D721Med (cell line): Measurements from ENCODE around the gene SNF8.

Experiments
- DNase-seq: peaks from one replicate; pipeline ENCODE4 v3.0.0; 2011; ENCODE audit warnings: low spot score; ENCODE audit not compliant: insufficient read length
- FAIRE-seq: peaks from 2 replicates; lab custom pipeline; 2011; peaks lifted over from hg19 to GRCh38; lab: Jason Lieb, UNC
- TF ChIP-seq, protein P1 (sequence below): IDR thresholded peaks from 2 replicates; pipeline ENCODE4 v1.5.1; 2012; ENCODE audit warnings: mild to moderate bottlenecking, control low read depth; ENCODE audit not compliant: insufficient read depth; ENCODE audit errors: missing control alignments

Gene SNF8

GRCh38 chr17:48892940-48893645, 51.5 kb downstream of the SNF8 start:
- TF ChIP-seq, protein P1, sequence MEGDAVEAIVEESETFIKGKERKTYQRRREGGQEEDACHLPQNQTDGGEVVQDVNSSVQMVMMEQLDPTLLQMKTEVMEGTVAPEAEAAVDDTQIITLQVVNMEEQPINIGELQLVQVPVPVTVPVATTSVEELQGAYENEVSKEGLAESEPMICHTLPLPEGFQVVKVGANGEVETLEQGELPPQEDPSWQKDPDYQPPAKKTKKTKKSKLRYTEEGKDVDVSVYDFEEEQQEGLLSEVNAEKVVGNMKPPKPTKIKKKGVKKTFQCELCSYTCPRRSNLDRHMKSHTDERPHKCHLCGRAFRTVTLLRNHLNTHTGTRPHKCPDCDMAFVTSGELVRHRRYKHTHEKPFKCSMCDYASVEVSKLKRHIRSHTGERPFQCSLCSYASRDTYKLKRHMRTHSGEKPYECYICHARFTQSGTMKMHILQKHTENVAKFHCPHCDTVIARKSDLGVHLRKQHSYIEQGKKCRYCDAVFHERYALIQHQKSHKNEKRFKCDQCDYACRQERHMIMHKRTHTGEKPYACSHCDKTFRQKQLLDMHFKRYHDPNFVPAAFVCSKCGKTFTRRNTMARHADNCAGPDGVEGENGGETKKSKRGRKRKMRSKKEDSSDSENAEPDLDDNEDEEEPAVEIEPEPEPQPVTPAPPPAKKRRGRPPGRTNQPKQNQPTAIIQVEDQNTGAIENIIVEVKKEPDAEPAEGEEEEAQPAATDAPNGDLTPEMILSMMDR, result no peak
- FAIRE-seq (no peak), DNase-seq (no peak)

GRCh38 chr17:48890086-48890485, 54.6 kb downstream of the SNF8 start:
- FAIRE-seq (no peak), DNase-seq (no peak)
- TF ChIP-seq, protein P1, result no peak

GRCh38 chr17:48883171-48883570, 61.5 kb downstream of the SNF8 start:
- FAIRE-seq, result no peak
- no peak for DNase-seq
- TF ChIP-seq, protein P1, result no peak

- DNase-seq (no peak), FAIRE-seq (no peak)
- TF ChIP-seq, protein P1, result no peak
Observed at GRCh38 chr17:48882272-48882671, 62.4 kb downstream of the SNF8 start.
